Medulla oblongata (tissue), 1 donor: Measurements from ENCODE around the gene EEF1A2.

Source experiments
- DNase-seq: peaks from one replicate; pipeline ENCODE4 v3.0.0-alpha.2; 2015; ENCODE audit errors: extremely low spot score

Gene EEF1A2

GRCh38 chr20:63500151-63500901 lies 1.4 kb upstream of the EEF1A2 start:
- no peak for DNase-seq

- DNase-seq, result no peak
Observed at GRCh38 chr20:63499338-63499969, 571 bp upstream of the EEF1A2 start.

DNA sequence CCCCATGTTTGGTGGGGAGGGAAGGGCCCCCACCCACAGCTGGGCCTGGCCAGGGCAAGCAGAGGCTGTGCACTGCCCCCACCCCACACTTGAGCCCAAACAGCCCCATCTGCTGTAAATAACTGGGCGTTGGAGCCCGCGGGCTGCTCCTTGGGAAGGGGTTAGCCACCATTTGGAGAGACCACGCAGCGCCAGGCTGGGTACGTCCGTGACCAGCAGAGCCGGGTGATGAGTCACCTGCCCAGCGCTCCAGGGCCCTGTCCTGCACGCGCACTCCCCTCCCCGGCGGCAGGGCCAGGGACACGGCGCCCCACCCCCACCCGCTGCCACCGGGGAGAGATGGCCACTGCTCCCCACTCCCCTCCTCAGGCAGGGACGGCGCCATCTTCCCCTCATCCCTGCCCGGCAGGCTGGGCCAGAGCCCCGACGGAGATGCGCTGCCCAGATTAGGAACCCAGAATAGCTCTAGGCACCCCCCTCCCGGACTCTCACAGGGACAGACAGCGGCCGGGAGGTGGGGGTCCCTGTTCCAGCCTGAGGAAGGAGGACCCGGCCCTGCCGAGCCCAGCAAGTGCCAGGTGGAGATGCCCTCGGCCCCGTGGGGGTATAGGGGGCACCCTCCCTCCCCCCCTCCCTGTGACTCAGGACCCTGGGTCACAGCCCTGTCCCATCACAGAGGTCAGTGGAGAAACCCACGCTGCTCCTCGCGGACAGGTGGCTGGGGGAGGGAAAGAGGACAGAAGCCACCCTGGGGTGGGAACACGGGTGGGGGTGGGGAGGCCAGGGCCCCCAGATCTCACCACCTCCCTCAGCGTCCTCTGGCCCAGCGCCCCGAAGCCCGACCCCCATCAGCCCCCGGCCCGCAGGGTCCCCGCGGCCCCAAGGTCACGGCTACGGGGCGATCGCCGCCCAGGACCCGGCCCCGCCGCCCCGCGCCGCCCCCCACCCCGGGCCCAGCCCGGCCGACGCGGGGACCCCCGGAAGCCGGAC lies 642 bp downstream of the EEF1A2 start:
- DNase-seq, result no peak

- DNase-seq, result no peak
Observed at GRCh38 chr20:63497138-63497945, 1.5 kb downstream of the EEF1A2 start.

DNA sequence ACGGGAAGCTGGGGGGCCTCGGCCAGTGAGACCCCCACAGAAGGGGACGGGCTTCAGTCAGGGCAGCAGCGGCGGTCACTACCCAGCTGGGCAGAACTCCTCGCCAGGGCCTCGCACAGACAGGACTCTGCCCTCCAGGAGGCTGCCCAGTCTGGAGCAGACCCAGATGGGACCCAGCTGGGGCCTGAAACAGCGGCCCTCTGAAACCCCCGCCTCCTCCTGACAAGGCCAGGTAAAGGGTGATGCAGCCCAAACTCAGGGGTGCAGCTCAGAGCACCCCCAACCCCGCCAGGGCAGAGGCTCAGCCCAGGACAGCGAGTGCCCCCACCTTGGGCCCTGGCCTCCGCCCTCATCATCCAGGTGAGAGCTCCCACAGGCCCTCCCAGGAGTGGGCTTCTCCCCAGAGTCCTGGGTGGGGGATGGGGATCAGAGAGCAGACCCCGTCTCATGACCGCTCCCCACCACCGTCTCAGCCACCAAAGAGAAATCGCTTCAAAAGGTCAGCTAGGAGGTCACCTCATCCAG lies 2.2 kb downstream of the EEF1A2 start:
- no peak for DNase-seq

DNA sequence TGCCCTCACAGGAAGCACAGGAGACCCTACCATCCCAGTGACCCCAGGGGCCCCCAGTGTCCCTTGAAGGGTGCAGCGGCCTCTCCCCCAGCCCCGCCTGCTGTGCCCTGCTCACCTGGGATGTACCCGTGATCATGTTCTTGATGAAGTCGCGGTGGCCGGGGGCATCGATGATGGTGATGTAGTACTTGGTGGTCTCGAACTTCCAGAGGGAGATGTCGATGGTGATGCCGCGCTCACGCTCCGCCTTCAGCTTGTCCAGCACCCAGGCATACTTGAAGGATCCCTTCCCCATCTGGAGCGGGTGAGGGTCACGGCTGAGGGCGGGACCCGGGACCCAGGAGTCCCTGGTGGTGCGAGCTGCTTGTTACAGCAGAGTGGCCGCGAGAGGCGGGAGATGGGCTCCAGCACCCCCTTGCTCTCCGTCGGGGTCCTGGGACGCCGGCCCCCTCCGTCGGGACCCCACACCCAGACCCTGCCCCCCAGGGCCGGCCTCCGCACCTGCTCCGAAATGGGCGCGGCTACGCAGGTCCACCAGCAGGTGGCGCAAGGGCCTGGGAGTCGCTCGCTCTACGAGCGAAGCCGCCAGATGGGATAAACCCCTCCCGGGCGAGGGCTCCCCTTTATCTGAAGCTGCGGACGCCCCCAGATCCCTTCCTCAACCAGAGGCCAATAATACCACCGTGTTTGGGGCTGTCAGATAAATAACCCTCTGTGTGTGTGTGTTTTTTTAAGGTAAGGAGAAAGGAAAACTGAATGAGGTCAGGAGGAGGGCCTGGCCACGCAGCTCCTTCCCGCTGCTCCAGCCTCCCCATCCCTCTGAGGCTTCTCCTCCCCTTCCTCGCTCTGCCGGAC lies 2.9 kb downstream of the EEF1A2 start:
- DNase-seq, result peak; percentile 63

DNA sequence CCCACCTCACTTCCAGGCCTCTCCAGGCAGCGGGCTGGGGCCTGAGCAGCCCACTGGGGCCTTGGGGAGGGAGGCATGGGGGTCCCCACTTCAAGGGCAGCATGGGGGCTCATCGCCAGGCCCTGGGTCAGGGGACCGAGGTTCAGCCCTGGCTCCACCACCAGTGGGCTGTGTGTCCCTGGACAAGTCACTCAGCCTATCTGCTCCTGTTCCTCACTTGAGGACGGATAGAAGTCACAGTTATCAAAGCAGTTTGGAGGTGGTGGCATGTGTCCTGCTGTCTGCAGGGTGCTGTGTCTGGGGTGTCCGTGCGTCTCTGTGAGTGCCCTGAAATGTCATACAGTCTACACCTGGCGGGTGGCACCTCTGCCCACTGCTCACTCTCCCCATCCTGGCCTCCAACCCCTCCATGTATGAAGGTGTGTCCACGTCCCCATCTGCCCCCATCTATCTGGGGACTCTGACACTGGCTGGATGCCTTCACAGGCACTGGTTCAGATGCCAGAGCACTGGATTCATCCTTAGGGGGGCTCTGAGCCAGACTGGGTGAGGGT lies 3.6 kb downstream of the EEF1A2 start:
- DNase-seq, result no peak

DNA sequence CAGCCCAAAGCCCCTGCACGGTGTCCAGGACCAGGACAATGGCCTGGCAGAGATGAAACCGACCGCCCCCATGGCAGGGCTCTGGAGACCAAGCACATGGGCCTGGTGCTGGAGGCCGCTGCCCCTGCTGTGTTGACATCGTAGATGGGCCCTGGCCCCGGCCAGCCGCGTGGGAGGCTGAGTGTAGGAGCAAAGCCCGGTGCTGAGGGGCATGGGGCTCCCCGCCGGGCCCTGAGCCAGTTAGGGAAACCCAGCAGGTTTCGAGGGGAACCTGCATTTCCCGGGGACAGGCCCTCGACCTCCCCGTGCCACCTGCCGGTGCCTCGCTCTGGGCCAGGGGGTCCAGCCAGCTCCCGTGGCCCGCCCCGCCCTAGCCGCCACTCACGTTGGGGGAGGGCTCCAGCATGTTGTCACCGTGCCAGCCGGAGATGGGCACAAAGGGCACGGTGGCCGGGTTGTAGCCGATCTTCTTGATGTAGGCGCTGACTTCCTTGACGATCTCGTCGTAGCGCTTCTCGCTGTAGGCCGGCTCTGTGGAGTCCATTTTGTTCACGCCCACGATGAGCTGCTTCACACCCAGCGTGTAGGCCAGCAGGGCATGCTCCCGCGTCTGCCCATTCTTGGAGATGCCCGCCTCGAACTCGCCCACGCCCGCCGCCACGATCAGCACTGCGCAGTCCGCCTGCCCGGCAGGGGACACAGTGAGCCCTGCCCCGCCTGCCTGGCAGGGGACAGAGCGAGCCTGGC lies 4.3 kb downstream of the EEF1A2 start:
- DNase-seq, result no peak

DNA sequence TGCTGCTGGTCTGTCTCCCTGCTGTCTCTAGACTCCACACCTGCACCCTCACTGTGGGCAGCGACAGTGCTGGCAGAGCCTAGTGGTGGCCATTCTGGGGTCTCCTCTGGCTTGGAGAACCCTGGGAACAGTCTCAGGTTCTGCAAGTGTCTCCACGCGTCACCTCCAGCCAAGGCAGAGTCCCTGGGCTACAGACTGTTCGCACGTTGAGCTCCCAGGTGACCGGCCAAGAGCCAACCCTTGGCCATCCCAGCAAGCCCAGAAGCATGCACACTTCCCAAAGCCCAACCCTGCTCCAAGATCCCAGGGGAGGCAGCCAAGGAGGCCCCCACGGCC lies 4.8 kb downstream of the EEF1A2 start:
- no peak for DNase-seq

DNA sequence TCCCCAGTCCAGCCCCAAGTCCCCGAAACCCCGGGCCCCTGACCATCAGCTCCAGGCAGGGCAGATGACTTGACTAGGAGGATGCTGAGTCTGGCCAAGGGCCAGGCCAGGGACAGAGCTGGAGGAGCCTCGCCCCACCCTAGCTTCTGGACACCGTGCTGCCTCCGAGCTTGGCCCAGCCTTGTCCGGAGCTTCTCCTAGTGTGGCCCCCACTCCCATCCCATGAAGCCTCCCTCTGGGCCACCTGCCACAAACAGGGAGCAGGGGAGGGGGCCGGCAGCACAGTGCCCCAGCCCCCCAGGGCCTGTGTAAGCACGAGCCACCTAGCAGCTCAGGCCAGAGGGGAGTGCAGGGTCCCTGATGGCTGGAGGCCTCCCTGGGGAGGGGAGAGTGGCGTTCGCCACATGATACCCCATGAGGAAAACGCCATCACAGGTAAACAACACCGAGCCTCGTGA lies 5.3 kb downstream of the EEF1A2 start:
- DNase-seq, result no peak

DNA sequence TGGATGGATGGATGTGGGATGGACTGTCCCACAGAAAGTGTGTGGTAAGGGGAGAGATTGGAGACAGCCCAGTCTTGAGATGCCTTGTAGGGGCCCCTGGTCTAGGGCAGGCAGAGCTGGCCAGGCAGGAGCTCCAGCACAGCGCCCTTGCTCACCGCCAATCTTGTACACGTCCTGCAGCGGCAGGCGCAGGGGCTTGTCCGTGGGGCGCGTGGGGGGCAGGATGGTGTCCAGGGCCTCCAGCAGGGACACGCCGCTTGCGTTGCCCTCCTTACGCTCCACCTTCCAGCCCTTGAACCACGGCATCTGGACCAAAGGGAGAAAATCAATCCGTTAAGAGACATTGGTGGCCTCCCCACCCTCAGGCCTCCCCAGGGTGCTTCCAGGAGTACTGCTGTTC lies 5.9 kb downstream of the EEF1A2 start:
- DNase-seq, result no peak

- no peak for DNase-seq
Observed at GRCh38 chr20:63492518-63492917, 6.4 kb downstream of the EEF1A2 start.

- no peak for DNase-seq
Observed at GRCh38 chr20:63491635-63492230, 7.2 kb downstream of the EEF1A2 start.

DNA sequence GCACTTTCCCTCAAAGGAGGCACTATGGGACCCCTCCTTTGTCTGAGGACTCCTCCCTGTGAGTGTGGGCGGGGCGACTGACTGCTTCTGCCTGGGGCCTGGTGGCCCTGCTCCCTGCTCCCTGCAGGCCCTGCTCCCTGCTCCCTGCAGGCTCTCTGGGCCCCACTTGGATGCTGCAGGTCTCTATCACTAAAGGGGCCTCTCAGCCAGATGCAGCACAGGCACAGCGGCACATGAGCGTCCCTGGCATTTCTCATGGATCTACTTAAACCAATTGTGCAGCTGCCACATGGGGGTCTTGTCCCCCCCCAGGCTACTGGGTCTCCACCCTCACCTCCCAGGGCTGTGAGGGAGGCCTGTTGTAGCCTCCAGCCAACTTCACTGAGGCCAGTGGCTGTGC lies 7.8 kb downstream of the EEF1A2 start:
- no peak for DNase-seq

DNA sequence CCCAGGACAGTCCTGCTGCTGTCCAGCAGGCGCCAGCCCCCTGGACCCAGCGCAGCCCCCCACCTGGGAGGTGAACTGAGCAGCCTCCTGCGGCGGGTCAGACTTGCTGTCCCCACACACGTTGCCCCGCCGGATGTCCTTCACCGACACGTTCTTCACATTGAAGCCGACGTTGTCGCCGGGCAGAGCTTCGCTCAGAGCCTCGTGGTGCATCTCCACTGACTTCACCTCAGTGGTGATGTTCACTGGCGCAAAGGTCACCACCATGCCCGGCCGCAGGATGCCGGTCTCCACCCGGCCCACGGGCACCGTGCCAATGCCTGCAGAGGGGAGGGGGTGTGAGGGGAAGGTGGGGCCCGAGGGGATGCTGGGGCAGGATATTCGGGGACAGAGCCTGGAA lies 8.5 kb downstream of the EEF1A2 start:
- no peak for DNase-seq

GRCh38 chr20:63488315-63489251 lies 10.3 kb downstream of the EEF1A2 start:
- DNase-seq, result no peak

- DNase-seq, result no peak
Observed at GRCh38 chr20:63487781-63488241, 11.1 kb downstream of the EEF1A2 start.
